Omental fat pad (tissue), 4 donors: ENCODE results near the gene CISH. TPM values are rescaled to one million over a fixed set of nuclear protein-coding genes. Genes with fewer than 3 reads are reported as not detected.

Experiments used
- ATAC-seq: fragments of 150-250 bp; one replicate; pipeline ENCODE4 v1.9.1; 2016; ENCODE audit warnings: mild to moderate bottlenecking, moderate library complexity; ENCODE audit not compliant: low FRiP score
- DNase-seq: peaks from one replicate; pipeline ENCODE4 v3.0.0-alpha.2; 2019; ENCODE audit warnings: low spot score
- CTCF ChIP-seq, 3 donors: fragments of 450-650 bp; IDR thresholded peaks; one replicate each; pipeline ENCODE4 v1.5.1; 2016 to 2017; ENCODE audit warnings: antibody characterized with exemption in 3 of 3, mild to moderate bottlenecking in 3 of 3, moderate library complexity in 2 of 3
- total RNA-seq, 4 donors: library from RNA; depleted of rRNA; stranded (reverse); fragments of >200 nt; gene quantifications; one replicate each; pipeline ENCODE4 v1.1.0, GENCODE V29; 2016

CISH gene
- total RNA-seq, 4 donors from 2014 or later: 10.4 to 27.9 (median 17.9) TPM

- ATAC-seq (peak; percentile 78), DNase-seq (peak; percentile 69)
- no peak for TF ChIP-seq CTCF (IDR thresholded peaks at IDR 0.05)
Observed at GRCh38 chr3:50567386-50568167, 44.0 kb downstream of the CISH start, which contains the start of gene C3orf18. Gene C3orf18 (minus strand): TSS chr3:50567747. CDS start chr3:50565699, 2,048 bp downstream.

GRCh38 chr3:50567011-50567385 is 44.6 kb downstream of the CISH start:
- ATAC-seq (no peak), DNase-seq (no peak)
- no peak for TF ChIP-seq CTCF (IDR thresholded peaks at IDR 0.05)

GRCh38 chr3:50564321-50564720 is 47.3 kb downstream of the CISH start:
- ATAC-seq: no peak

GRCh38 chr3:50563867-50564266 is 47.7 kb downstream of the CISH start:
- TF ChIP-seq CTCF (IDR thresholded peaks at IDR 0.05): no peak
- ATAC-seq: no peak
- DNase-seq: no peak

More at GRCh38 chr3:50564321-50564720, 47.3 kb downstream of the CISH start:
- no peak for DNase-seq
- no peak for TF ChIP-seq CTCF (IDR thresholded peaks at IDR 0.05)

GRCh38 chr3:50562861-50563260 is 48.7 kb downstream of the CISH start:
- DNase-seq (no peak), ATAC-seq (no peak)

GRCh38 chr3:50559702-50560101 is 51.9 kb downstream of the CISH start:
- ATAC-seq: no peak

More at GRCh38 chr3:50562861-50563260, 48.7 kb downstream of the CISH start:
- no peak for TF ChIP-seq CTCF (IDR thresholded peaks at IDR 0.05)

More at GRCh38 chr3:50559702-50560101, 51.9 kb downstream of the CISH start:
- no peak for TF ChIP-seq CTCF (IDR thresholded peaks at IDR 0.05)
- DNase-seq: no peak
